HepG2 (cell line): ENCODE measurements around the gene BCL2. TPM values are rescaled to one million over a fixed set of nuclear protein-coding genes. Genes with fewer than 3 reads are reported as not detected.

ENCODE experiments used
- ATAC-seq: fragments of 200-7000 bp; cut with Tn5 transposase; 3 replicates; pipeline ENCODE4 v1.9.1; 2020; ENCODE audit warnings: mild to moderate bottlenecking, moderate library complexity
- BruUV-seq: library from RNA; stranded (reverse); fragments of 400-500 nt; replicated peaks from 2 replicates; lab custom pipeline; 2021; lab: Mats Ljungman, UMichigan
- CTCF ChIA-PET: fragments of 300-600 bp; formaldehyde crosslinking; extraction: SDS; loops from one replicate; lab custom pipeline; 2021; ENCODE audit warnings: low total read pairs, inconsistent platforms, low intra/inter-chr PET ratio; lab: Yijun Ruan, JAX
- POLR2A ChIA-PET: fragments of 350-600 bp; sonication (Branson Sonifier 250); formaldehyde crosslinking; loops from one replicate; lab custom pipeline; 2020; ENCODE audit warnings: antibody characterized with exemption, inconsistent platforms; lab: Yijun Ruan, JAX
- DNase-seq: peaks from one replicate; pipeline ENCODE4 v3.0.0-alpha.2; 2015; ENCODE audit warnings: low spot score
- FAIRE-seq: peaks from 3 replicates; lab custom pipeline; 2011; peaks lifted over from hg19 to GRCh38; lab: Jason Lieb, UNC
- H2AFZ ChIP-seq: one replicate; pipeline ENCODE4 v1.6.1; 2011; ENCODE audit warnings: low read length, inconsistent platforms
- H3K27ac ChIP-seq: fragments of 300-600 bp; 3 replicates; pipeline ENCODE4 v1.8.0; 2011; ENCODE audit warnings: mixed run types, mild to moderate bottlenecking, mixed read lengths, low read length, inconsistent platforms; ENCODE audit not compliant: insufficient read depth; ENCODE audit errors: extremely low read length
- H3K27me3 ChIP-seq, 2 experiments: fragments of 200-600 bp in 1 of 2; 2 replicates in 1 of 2; 3 replicates in 1 of 2; pipeline versions ENCODE4 v1.6.0 to v1.8.0; 2011; ENCODE audit warnings: low read length in 2 of 2, mild to moderate bottlenecking in 2 of 2, moderate library complexity in 2 of 2, inconsistent platforms in 1 of 2; ENCODE audit not compliant: insufficient read depth in 2 of 2, control insufficient read depth in 1 of 2
- H3K36me3 ChIP-seq, 2 experiments: fragments of 200-600 bp in 1 of 2; replicated peaks in 1 of 2; 2 replicates in 1 of 2; 3 replicates in 1 of 2; pipeline versions ENCODE4 v1.5.1 to v1.8.0; 2011; ENCODE audit warnings: low read length in 2 of 2, inconsistent platforms in 1 of 2; ENCODE audit not compliant: insufficient read depth in 2 of 2, control insufficient read depth in 1 of 2
- H3K4me1 ChIP-seq: 2 replicates; pipeline ENCODE4 v1.5.1; 2012; ENCODE audit warnings: low read length, inconsistent platforms; ENCODE audit not compliant: insufficient read depth
- H3K4me2 ChIP-seq: 2 replicates; pipeline ENCODE4 v1.6.0; 2011; ENCODE audit warnings: low read depth, low read length, inconsistent platforms
- H3K4me3 ChIP-seq, 3 experiments: fragments of 200-600 bp in 1 of 3; sonication (generic), shearing (Covaris generic) in 1 of 3; replicated peaks in 1 of 3; 2 replicates each; pipeline ENCODE4 v1.5.1; 2011 to 2016; ENCODE audit warnings: low read length in 3 of 3, inconsistent platforms in 2 of 3, low read depth in 2 of 3, mild to moderate bottlenecking in 2 of 3, control low read depth in 1 of 3, mixed read lengths in 1 of 3; ENCODE audit not compliant: insufficient read depth in 1 of 3
- H3K79me2 ChIP-seq: one replicate; pipeline ENCODE4 v1.6.1; 2011; ENCODE audit warnings: low read length, inconsistent platforms; ENCODE audit not compliant: insufficient read depth
- H3K9ac ChIP-seq: 2 replicates; pipeline ENCODE4 v1.6.0; 2011; ENCODE audit warnings: mild to moderate bottlenecking, low read depth, low read length, inconsistent platforms; ENCODE audit not compliant: insufficient read depth
- H3K9me3 ChIP-seq: 2 replicates; pipeline ENCODE4 v1.5.1; 2012; ENCODE audit warnings: mild to moderate bottlenecking, low read length
- H4K20me1 ChIP-seq: 2 replicates; pipeline ENCODE4 v1.6.0; 2011; ENCODE audit warnings: inconsistent platforms, mild to moderate bottlenecking, low read length, moderate library complexity; ENCODE audit not compliant: insufficient read depth
- DNMT1 ChIP-seq: sonication (generic); formaldehyde crosslinking; IDR thresholded peaks from 2 replicates; pipeline ENCODE4 v1.5.1; 2020; ENCODE audit warnings: mild to moderate bottlenecking, missing genetic modification reagents
- DR1 ChIP-seq: sonication (generic); formaldehyde crosslinking; IDR thresholded peaks from 2 replicates; pipeline ENCODE4 v1.8.0; 2021; ENCODE audit warnings: mild to moderate bottlenecking, missing genetic modification reagents, inconsistent platforms
- SCMH1 ChIP-seq: sonication (generic); formaldehyde crosslinking; IDR thresholded peaks from 2 replicates; pipeline ENCODE4 v1.9.0; 2021; ENCODE audit warnings: missing genetic modification reagents, mild to moderate bottlenecking, borderline replicate concordance
- SRY ChIP-seq: sonication (generic); formaldehyde crosslinking; IDR thresholded peaks from 2 replicates; pipeline ENCODE4 v1.8.0; 2022; ENCODE audit warnings: mild to moderate bottlenecking, missing genetic modification reagents
- TCF12 ChIP-seq, 2 experiments: fragments of 450-650 bp in 1 of 2; sonication (generic) in 1 of 2; formaldehyde crosslinking in 1 of 2; IDR thresholded peaks; 2 replicates each; pipeline versions ENCODE4 v1.6.1 to v1.8.0; 2017 to 2022; ENCODE audit warnings: antibody characterized with exemption in 1 of 2, mild to moderate bottlenecking in 1 of 2, missing genetic modification reagents in 1 of 2, moderate library complexity in 1 of 2
- ZNF570 ChIP-seq: sonication (generic); formaldehyde crosslinking; IDR thresholded peaks from 2 replicates; pipeline ENCODE4 v1.4.0; 2020; ENCODE audit warnings: mild to moderate bottlenecking, missing genetic modification reagents, borderline replicate concordance
- WGBS: methylation state at CpG from one replicate; pipeline ENCODE4 v1.1.6; 2017; ENCODE audit warnings: low lambda C conversion rate; 5-methylcytosine and 5-hydroxymethylcytosine counted together
- in situ Hi-C: cut with HindIII; loops from 2 replicates; pipeline ENCODE4 v1.10.0; 2017; ENCODE audit warnings: low pct_unique_long_range_greater_than_20kb; ENCODE audit not compliant: extremely low pct_ligation_motif_present
- intact Hi-C: fragments of 100-400 bp; cut with micrococcal nuclease; formaldehyde crosslinking; loops from one replicate; pipeline ENCODE4 v1.10.0; 2022; ENCODE audit not compliant: unreplicated experiment
- polyA plus RNA-seq, 8 experiments: library from polyadenylated mRNA; depleted of rRNA in 3 of 8; stranded (reverse) in 7 of 8; unstranded in 1 of 8; fragments of >200 nt; fragmentation: Illumina TruSeq in 4 of 8; extraction: Trizol in 4 of 8; gene quantifications; 2 replicates each; pipeline versions ENCODE4 v1.2.1 to v1.2.3, GENCODE V29; 2011 to 2016; ENCODE audit warnings: low read depth in 4 of 8, missing spikeins in 1 of 8, mixed read lengths in 1 of 8; ENCODE audit not compliant: insufficient read depth in 1 of 8
- total RNA-seq, 5 experiments: library from RNA; depleted of rRNA; stranded (reverse); fragments of >200 nt; fragmentation: Illumina TruSeq; extraction: Trizol; gene quantifications; 2 replicates each; pipeline ENCODE4 v1.2.3, GENCODE V29; 2016; ENCODE audit warnings: low read depth in 1 of 5
- TF ChIP-seq, protein P1 (sequence below): sonication (generic); formaldehyde crosslinking; IDR thresholded peaks from 2 replicates; pipeline ENCODE4 v1.4.0; 2020; ENCODE audit warnings: missing genetic modification reagents, borderline replicate concordance
- TF ChIP-seq, protein P2 (sequence below): IDR thresholded peaks from 2 replicates; pipeline ENCODE4 v1.6.1; 2016; ENCODE audit warnings: missing genetic modification reagents, missing compliant biosample characterization
- TF ChIP-seq, protein P3 (sequence below): sonication (generic); formaldehyde crosslinking; IDR thresholded peaks from 2 replicates; pipeline ENCODE4 v1.4.0; 2020; ENCODE audit warnings: mild to moderate bottlenecking, missing genetic modification reagents
- TF ChIP-seq, protein P4 (sequence below): fragments of 450-650 bp; IDR thresholded peaks from 2 replicates; pipeline ENCODE4 v1.6.1; 2017; ENCODE audit warnings: mild to moderate bottlenecking
- TF ChIP-seq, protein P5 (sequence below): IDR thresholded peaks from 2 replicates; pipeline ENCODE4 v1.6.1; 2012; ENCODE audit warnings: low read length, improper control_type of control experiment

The BCL2 gene
- total and polyA plus RNA-seq, 2 of the 13 experiments (the other 11 are each of a cell fraction or from before 2014, with no cell fraction given), result 0.07 to 0.53 TPM

DNA sequence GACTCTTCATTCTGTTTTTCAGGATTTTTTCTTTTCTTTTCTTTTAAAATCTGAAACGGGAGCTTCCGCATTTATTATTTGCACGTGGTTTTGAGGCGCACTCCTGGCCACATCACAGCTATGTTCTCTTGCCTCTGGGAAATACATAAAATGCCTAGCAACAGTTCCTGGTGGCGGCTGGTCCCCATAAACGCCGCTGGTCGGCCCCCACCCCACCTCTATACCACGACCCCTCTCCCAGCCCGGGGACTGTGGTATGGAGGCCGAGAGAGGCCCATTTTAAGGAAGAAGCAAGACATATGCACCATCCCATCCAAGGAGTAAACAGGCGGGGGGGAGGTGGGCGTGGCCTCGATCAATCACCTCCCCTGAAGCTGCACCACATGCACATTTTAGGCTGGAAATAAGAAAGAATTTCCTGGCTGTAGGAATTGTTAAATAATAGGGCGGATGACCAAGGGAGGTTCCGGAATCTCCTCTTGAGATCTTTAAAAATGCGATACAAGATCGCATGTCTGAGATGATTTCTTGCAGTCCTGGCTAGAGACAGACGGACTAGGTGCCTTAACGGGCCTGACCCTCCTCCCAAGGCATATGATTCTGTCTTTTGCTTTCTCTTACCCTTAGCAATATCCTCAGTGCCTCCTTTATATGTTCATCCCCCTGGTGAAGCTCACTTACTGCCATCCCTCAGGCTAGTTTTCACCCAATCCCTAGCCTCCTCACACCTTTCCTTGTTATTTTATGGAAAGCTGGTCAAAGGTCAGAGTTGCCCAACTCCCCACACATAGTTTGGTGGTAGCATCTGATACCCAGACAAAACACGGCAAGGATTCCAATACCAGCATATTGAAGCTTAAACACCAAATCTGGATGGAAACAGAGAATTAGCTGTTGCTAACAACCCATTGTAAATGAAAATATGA lies 82.4 kb downstream of the BCL2 start (continued):
- TF ChIP-seq, protein P1, sequence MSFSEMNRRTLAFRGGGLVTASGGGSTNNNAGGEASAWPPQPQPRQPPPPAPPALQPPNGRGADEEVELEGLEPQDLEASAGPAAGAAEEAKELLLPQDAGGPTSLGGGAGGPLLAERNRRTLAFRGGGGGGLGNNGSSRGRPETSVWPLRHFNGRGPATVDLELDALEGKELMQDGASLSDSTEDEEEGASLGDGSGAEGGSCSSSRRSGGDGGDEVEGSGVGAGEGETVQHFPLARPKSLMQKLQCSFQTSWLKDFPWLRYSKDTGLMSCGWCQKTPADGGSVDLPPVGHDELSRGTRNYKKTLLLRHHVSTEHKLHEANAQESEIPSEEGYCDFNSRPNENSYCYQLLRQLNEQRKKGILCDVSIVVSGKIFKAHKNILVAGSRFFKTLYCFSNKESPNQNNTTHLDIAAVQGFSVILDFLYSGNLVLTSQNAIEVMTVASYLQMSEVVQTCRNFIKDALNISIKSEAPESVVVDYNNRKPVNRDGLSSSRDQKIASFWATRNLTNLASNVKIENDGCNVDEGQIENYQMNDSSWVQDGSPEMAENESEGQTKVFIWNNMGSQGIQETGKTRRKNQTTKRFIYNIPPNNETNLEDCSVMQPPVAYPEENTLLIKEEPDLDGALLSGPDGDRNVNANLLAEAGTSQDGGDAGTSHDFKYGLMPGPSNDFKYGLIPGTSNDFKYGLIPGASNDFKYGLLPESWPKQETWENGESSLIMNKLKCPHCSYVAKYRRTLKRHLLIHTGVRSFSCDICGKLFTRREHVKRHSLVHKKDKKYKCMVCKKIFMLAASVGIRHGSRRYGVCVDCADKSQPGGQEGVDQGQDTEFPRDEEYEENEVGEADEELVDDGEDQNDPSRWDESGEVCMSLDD (CRISPR knock-in tag), result no peak
- TF ChIP-seq, protein P2, sequence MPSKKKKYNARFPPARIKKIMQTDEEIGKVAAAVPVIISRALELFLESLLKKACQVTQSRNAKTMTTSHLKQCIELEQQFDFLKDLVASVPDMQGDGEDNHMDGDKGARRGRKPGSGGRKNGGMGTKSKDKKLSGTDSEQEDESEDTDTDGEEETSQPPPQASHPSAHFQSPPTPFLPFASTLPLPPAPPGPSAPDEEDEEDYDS (CRISPR knock-in tag), result no peak
- TF ChIP-seq SRY (CRISPR knock-in tag), result no peak

DNA sequence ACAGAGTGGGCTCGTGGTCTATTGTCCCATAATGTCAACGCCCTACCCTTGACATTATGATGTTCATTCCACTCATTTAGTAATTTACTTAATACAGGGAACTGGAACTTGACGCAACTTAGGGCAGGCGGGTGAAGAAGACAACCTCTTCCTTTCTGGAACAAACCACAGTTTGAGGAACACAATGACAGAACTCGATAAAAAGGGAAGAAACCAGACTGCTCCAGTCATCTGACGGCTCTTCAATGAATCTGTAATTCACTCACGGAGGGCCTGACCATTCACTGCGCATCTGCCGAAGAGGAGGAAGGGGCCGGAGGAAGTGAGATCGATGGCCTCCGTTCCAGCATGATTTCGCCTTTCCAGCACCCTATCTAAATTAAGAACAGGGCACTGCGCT lies 83.2 kb downstream of the BCL2 start:
- in situ Hi-C loops (no loop called here), intact Hi-C loops (no loop called here)
- Histone ChIP-seq H3K27ac (no peak overlapping the region), H3K79me2 (no peaks in the 10 kb centered on the region), H3K27me3 (peaks cover 0 to 3% of the 10 kb centered on the region in 2 experiments; a peak in 2 of 5 replicates), H3K9ac (no peak overlapping the region), H3K4me1 (peaks cover 17% of the 10 kb centered on the region), H3K36me3 (no peaks in the 10 kb centered on the region), H3K4me2 (no peak overlapping the region), H2AFZ (no peak overlapping the region), H3K9me3 (no peaks in the 10 kb centered on the region), H3K4me3 (no peak overlapping the region), H4K20me1 (no peaks in the 10 kb centered on the region)
- 78% methylated on average over 14 of the region's 14 CpGs for WGBS
- ATAC-seq, result no peak
- ChIA-PET CTCF (no interaction called here), POLR2A (no interaction called here)
- no peak for FAIRE-seq
- DNase-seq, result no peak
- BruUV-seq, result no TSS peak
- TF ChIP-seq, protein P3, sequence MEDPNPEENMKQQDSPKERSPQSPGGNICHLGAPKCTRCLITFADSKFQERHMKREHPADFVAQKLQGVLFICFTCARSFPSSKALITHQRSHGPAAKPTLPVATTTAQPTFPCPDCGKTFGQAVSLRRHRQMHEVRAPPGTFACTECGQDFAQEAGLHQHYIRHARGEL, result no peak
- no peak for TF ChIP-seq SCMH1 (CRISPR knock-in tag)
- no peak for TF ChIP-seq DR1 (CRISPR knock-in tag)
- TF ChIP-seq, protein P4, sequence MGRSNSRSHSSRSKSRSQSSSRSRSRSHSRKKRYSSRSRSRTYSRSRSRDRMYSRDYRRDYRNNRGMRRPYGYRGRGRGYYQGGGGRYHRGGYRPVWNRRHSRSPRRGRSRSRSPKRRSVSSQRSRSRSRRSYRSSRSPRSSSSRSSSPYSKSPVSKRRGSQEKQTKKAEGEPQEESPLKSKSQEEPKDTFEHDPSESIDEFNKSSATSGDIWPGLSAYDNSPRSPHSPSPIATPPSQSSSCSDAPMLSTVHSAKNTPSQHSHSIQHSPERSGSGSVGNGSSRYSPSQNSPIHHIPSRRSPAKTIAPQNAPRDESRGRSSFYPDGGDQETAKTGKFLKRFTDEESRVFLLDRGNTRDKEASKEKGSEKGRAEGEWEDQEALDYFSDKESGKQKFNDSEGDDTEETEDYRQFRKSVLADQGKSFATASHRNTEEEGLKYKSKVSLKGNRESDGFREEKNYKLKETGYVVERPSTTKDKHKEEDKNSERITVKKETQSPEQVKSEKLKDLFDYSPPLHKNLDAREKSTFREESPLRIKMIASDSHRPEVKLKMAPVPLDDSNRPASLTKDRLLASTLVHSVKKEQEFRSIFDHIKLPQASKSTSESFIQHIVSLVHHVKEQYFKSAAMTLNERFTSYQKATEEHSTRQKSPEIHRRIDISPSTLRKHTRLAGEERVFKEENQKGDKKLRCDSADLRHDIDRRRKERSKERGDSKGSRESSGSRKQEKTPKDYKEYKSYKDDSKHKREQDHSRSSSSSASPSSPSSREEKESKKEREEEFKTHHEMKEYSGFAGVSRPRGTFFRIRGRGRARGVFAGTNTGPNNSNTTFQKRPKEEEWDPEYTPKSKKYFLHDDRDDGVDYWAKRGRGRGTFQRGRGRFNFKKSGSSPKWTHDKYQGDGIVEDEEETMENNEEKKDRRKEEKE, result no peak
- no peak for TF ChIP-seq DNMT1 (CRISPR knock-in tag)
- TF ChIP-seq, protein P5, sequence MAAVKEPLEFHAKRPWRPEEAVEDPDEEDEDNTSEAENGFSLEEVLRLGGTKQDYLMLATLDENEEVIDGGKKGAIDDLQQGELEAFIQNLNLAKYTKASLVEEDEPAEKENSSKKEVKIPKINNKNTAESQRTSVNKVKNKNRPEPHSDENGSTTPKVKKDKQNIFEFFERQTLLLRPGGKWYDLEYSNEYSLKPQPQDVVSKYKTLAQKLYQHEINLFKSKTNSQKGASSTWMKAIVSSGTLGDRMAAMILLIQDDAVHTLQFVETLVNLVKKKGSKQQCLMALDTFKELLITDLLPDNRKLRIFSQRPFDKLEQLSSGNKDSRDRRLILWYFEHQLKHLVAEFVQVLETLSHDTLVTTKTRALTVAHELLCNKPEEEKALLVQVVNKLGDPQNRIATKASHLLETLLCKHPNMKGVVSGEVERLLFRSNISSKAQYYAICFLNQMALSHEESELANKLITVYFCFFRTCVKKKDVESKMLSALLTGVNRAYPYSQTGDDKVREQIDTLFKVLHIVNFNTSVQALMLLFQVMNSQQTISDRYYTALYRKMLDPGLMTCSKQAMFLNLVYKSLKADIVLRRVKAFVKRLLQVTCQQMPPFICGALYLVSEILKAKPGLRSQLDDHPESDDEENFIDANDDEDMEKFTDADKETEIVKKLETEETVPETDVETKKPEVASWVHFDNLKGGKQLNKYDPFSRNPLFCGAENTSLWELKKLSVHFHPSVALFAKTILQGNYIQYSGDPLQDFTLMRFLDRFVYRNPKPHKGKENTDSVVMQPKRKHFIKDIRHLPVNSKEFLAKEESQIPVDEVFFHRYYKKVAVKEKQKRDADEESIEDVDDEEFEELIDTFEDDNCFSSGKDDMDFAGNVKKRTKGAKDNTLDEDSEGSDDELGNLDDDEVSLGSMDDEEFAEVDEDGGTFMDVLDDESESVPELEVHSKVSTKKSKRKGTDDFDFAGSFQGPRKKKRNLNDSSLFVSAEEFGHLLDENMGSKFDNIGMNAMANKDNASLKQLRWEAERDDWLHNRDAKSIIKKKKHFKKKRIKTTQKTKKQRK, result no peak
- no peak for TF ChIP-seq TCF12 (IDR thresholded peaks at IDR 0.05)
- TF ChIP-seq TCF12 (CRISPR knock-in tag; IDR thresholded peaks at IDR 0.05), result no peak
- no peak for TF ChIP-seq ZNF570
